K562 (cell line): ENCODE results near the gene SRP54. TPM values are rescaled to one million over a fixed set of nuclear protein-coding genes. Genes with fewer than 3 reads are reported as not detected.

Experiments
- ATAC-seq: fragments of 200-7000 bp; cut with Tn5 transposase; 3 replicates; pipeline ENCODE4 v1.9.1; 2020; ENCODE audit warnings: moderate library complexity
- BruUV-seq: library from RNA; stranded (reverse); fragments of 400-500 nt; replicated peaks from 2 replicates; lab custom pipeline; 2021; lab: Mats Ljungman, UMichigan
- CTCF ChIA-PET: fragments of 300-600 bp; formaldehyde crosslinking; extraction: SDS; loops from one replicate; lab custom pipeline; 2021; ENCODE audit warnings: low intra/inter-chr PET ratio; lab: Yijun Ruan, JAX
- POLR2A ChIA-PET: fragments of 300-600, 350-650 bp; sonication (Branson Sonifier 250); formaldehyde crosslinking; extraction: SDS; loops from one replicate; lab custom pipeline; 2021; ENCODE audit warnings: antibody characterized with exemption, inconsistent platforms; lab: Yijun Ruan, JAX
- DNase-seq, 4 experiments: peaks; one replicate each; pipeline versions ENCODE4 v3.0.0 to v3.0.0-alpha.2; 2011 to 2018; ENCODE audit warnings: low spot score in 3 of 4, mixed read lengths in 3 of 4; ENCODE audit errors: extremely low read depth in 1 of 4
- FAIRE-seq: peaks from 2 replicates; lab custom pipeline; 2011; peaks lifted over from hg19 to GRCh38; lab: Jason Lieb, UNC
- H2AFZ ChIP-seq: 2 replicates; pipeline ENCODE4 v1.6.0; 2011; ENCODE audit warnings: low read depth, low read length, control low read depth, inconsistent platforms
- H3K27ac ChIP-seq: fragments of 200-600 bp; 3 replicates; pipeline ENCODE4 v1.8.0; 2011; ENCODE audit warnings: low read depth, mild to moderate bottlenecking, control low read depth, inconsistent platforms, low read length, moderate library complexity, mixed read lengths; ENCODE audit errors: extremely low read depth
- H3K27me3 ChIP-seq, 2 experiments: fragments of 300-600 bp in 1 of 2; 2 replicates in 1 of 2; 3 replicates in 1 of 2; pipeline versions ENCODE4 v1.6.0 to v1.8.0; 2011; ENCODE audit warnings: inconsistent platforms in 2 of 2, low read length in 2 of 2, mild to moderate bottlenecking in 1 of 2, mixed read lengths in 1 of 2, moderate library complexity in 1 of 2; ENCODE audit not compliant: control insufficient read depth in 2 of 2, insufficient read depth in 2 of 2
- H3K36me3 ChIP-seq: fragments of 300-600 bp; 3 replicates; pipeline ENCODE4 v1.8.0; 2011; ENCODE audit warnings: mild to moderate bottlenecking, low read length, inconsistent platforms; ENCODE audit not compliant: control insufficient read depth, insufficient read depth
- H3K4me1 ChIP-seq, 2 experiments: fragments of 200-600 bp in 1 of 2; replicated peaks in 1 of 2; 2 replicates in 1 of 2; 3 replicates in 1 of 2; pipeline versions ENCODE4 v1.5.1 to v1.8.0; 2011; ENCODE audit warnings: inconsistent platforms in 2 of 2, low read length in 2 of 2, mild to moderate bottlenecking in 1 of 2, mixed read lengths in 1 of 2, moderate library complexity in 1 of 2; ENCODE audit not compliant: control insufficient read depth in 2 of 2, insufficient read depth in 2 of 2
- H3K4me2 ChIP-seq: 2 replicates; pipeline ENCODE4 v1.6.1; 2011; ENCODE audit warnings: low read length, control low read depth, inconsistent platforms, mixed read lengths; ENCODE audit not compliant: insufficient read depth
- H3K4me3 ChIP-seq: fragments of 200-600 bp; sonication (generic), shearing (Covaris generic); 2 replicates; pipeline ENCODE4 v1.5.1; 2016; ENCODE audit warnings: control low read depth, inconsistent platforms
- H3K79me2 ChIP-seq: fragments of 200-600 bp; 3 replicates; pipeline ENCODE4 v1.8.0; 2011; ENCODE audit warnings: low read length, inconsistent platforms; ENCODE audit not compliant: control insufficient read depth, insufficient read depth
- H3K9ac ChIP-seq, 2 experiments: 2 replicates each; pipeline versions ENCODE4 v1.6.0 to v1.6.1; 2011; ENCODE audit warnings: low read depth in 2 of 2, low read length in 2 of 2, control low read depth in 1 of 2, inconsistent platforms in 1 of 2, mild to moderate bottlenecking in 1 of 2, mixed read lengths in 1 of 2; ENCODE audit not compliant: insufficient read depth in 1 of 2
- H3K9me1 ChIP-seq: one replicate; pipeline ENCODE4 v1.6.0; 2011; ENCODE audit warnings: inconsistent platforms, mild to moderate bottlenecking, low read length, moderate library complexity; ENCODE audit not compliant: control insufficient read depth, insufficient read depth
- H3K9me3 ChIP-seq: replicated peaks from 2 replicates; pipeline ENCODE4 v1.5.1; 2011; ENCODE audit warnings: low read depth, low read length, inconsistent platforms; ENCODE audit not compliant: control insufficient read depth, insufficient read depth
- H4K20me1 ChIP-seq: replicated peaks from 2 replicates; pipeline ENCODE4 v1.6.1; 2011; ENCODE audit warnings: low read length, inconsistent platforms, mixed read lengths; ENCODE audit not compliant: control insufficient read depth, insufficient read depth
- E2F8 ChIP-seq: fragments of 450-650 bp; IDR thresholded peaks from 2 replicates; pipeline ENCODE4 v1.7.1; 2018; ENCODE audit warnings: mild to moderate bottlenecking, low read depth; ENCODE audit not compliant: partially characterized antibody
- WGBS: fragments of 100-300 bp; shearing (Covaris generic); methylation state at CpG from one replicate; pipeline ENCODE4 v1.1.6; 2016; ENCODE audit warnings: low coverage, mixed read lengths; ENCODE audit not compliant: insufficient coverage; ENCODE audit errors: missing lambda C conversion rate; 5-methylcytosine and 5-hydroxymethylcytosine counted together
- in situ Hi-C: fragments of 300-500 bp; cut with MboI; formaldehyde crosslinking; loops from 4 replicates; pipeline ENCODE4 v1.15.0; 2018; ENCODE audit warnings: inconsistent platforms, mixed read lengths
- intact Hi-C: fragments of 100-400 bp; cut with micrococcal nuclease; formaldehyde crosslinking; loops from 2 replicates; pipeline ENCODE4 v1.14.2; 2022
- polyA plus RNA-seq, 8 experiments: library from polyadenylated mRNA; depleted of rRNA in 4 of 8; stranded (reverse) in 5 of 8; unstranded in 3 of 8; fragments of >200 nt; fragmentation: Nextera tagmentation in 2 of 8; fragmentation: Illumina TruSeq in 1 of 8; extraction: Ambion mirVana in 2 of 8; extraction: Trizol in 1 of 8; gene quantifications; 2 replicates each; pipeline versions ENCODE4 v1.2.1 to v1.2.3, GENCODE V29; 2011 to 2014; ENCODE audit warnings: inconsistent platforms in 1 of 8, missing spikeins in 1 of 8
- total RNA-seq, 7 experiments: library from RNA; depleted of rRNA in 6 of 7; stranded (reverse); fragments of >200 nt in 6 of 7; fragmentation: Illumina TruSeq in 2 of 7; extraction: Trizol in 2 of 7; gene quantifications; 2 replicates each; pipeline versions ENCODE4 v1.2.1 to v1.2.3, GENCODE V29; 2011 to 2021; ENCODE audit warnings: low replicate concordance in 1 of 7

The SRP54 gene
- total and polyA plus RNA-seq, 9 of the 15 experiments (the other 6 are each of a cell fraction or from before 2014, with no cell fraction given): 28.6 to 69.8 (median 51.7) TPM

- WGBS: 87% methylated on average over 2 of the region's 2 CpGs
- no TSS peak for BruUV-seq
- H3K27me3 ChIP-seq: no peaks in the 10 kb centered on the region
- H3K27ac ChIP-seq: no peak overlapping the region
- peaks cover 29% of the 10 kb centered on the region for H3K79me2 ChIP-seq
- intact Hi-C loops: no loop called here
- TF ChIP-seq E2F8: no peak
- H3K4me1 ChIP-seq: peaks cover 4 to 16% of the 10 kb centered on the region in 2 experiments; a peak in 3 of 5 replicates
- no peak overlapping the region for H3K4me2 ChIP-seq
- in situ Hi-C loops: no loop called here
- H3K36me3 ChIP-seq: peaks cover 12% of the 10 kb centered on the region; the same call in 1 of the 3 replicates
- DNase-seq: no peak
- no peaks in the 10 kb centered on the region for H3K9me1 ChIP-seq
- FAIRE-seq: no peak
- no peak for ATAC-seq
- H3K9ac ChIP-seq: no peak overlapping the region
- H2AFZ ChIP-seq: no peak overlapping the region
- H4K20me1 ChIP-seq: no peaks in the 10 kb centered on the region
- CTCF ChIA-PET: no interaction called here
- POLR2A ChIA-PET: no interaction called here
- no peak overlapping the region for H3K4me3 ChIP-seq
- no peaks in the 10 kb centered on the region for H3K9me3 ChIP-seq
Observed at GRCh38 chr14:35052637-35053036, 69.8 kb downstream of the SRP54 start.
